ENCODE measurements around the gene SYS1. TPM values are rescaled to one million over a fixed set of nuclear protein-coding genes. Genes with fewer than 3 reads are reported as not detected.

Gene SYS1
- total RNA-seq, 2 donors from 2014 or later = 14.2 to 15.3 TPM

- Histone ChIP-seq H3K9me3 (no peaks in the 10 kb centered on the region), H3K27me3 (no peaks in the 10 kb centered on the region), H3K27ac (peak overlapping the region; percentile 91 to 99 (median 98)), H3K36me3 (replicated peaks in 1 of 2; ENCODE audit: insufficient read depth in 1 of 2, low read depth in 2 of 2) (no peaks in the 10 kb centered on the region), H3K4me1 (peaks cover 97% of the 10 kb centered on the region), H3K4me3 (no peak overlapping the region)
- intact Hi-C loops (cut with DNase I) = no loop called here
- TF ChIP-seq POLR2A (IDR thresholded peaks at IDR 0.05) (peak; percentile 92 to 97 (median 96)), CTCF (IDR thresholded peaks at IDR 0.05) (no peak)
- WGBS, 2 donors = 9 to 13% methylated on average over 8 to 16 of the region's 16 CpGs
- ATAC-seq (peak; percentile 57), DNase-seq (peak; percentile 88 to 95 (median 92))
Observed at GRCh38 chr20:45341939-45342854, 20.8 kb upstream of the SYS1 start.

DNA sequence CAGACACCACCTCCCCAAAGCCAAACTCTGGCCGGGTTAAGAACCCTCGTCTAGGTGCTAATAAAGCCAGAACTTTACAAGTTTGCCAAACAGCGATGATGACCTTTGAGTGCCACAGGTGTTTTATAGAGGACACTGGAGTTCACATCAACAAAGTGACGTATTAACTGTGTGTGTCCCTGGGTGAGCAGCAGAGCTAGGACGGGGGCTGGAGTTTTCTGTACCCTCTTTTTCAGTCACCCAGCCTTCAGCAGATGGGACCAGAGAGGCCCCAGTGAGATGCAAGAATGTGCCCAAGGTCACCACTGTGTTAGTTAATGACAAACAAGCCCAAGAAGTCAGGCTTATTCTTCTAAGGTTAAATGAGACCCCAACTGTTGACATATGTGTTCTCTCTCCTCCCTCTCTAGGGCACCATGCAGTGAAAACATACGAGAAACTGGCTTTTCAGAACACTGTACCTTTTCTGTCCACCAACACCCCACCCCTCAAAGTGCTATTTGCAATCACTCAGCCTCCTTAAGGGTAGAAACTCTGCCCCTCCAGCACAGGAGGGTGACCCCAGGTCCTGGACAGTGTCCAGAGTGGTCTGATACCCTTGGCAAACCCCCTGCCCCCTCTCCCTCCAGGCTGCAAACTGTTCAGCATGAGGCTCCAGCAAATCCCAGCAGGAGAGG is 20.0 kb upstream of the SYS1 start:
- no peak for ATAC-seq

GRCh38 chr20:45343532-45344167 is 19.3 kb upstream of the SYS1 start:
- intact Hi-C loops (cut with DNase I) = no loop called here
- 10 to 22% methylated on average over 6 of the region's 6 CpGs for WGBS, 2 donors
- peak overlapping the region; percentile 91 to 99 (median 98) for H3K27ac ChIP-seq
- peaks cover 85% of the 10 kb centered on the region for H3K4me1 ChIP-seq
- H3K4me3 ChIP-seq = no peak overlapping the region
- H3K27me3 ChIP-seq = no peaks in the 10 kb centered on the region
- peak; percentile 43 for ATAC-seq
- no peak for TF ChIP-seq CTCF (IDR thresholded peaks at IDR 0.05)
- TF ChIP-seq POLR2A (IDR thresholded peaks at IDR 0.05) = no peak
- DNase-seq = peak; percentile 69 to 78 (median 72)
- no peaks in the 10 kb centered on the region for H3K9me3 ChIP-seq
- H3K36me3 ChIP-seq (replicated peaks in 1 of 2; ENCODE audit: insufficient read depth in 1 of 2, low read depth in 2 of 2) = no peaks in the 10 kb centered on the region

More for the DNA sequence above, 20.0 kb upstream of the SYS1 start:
- WGBS, 2 donors = 14 to 19% methylated on average over 6 of the region's 6 CpGs
- Histone ChIP-seq H3K27ac (peak overlapping the region; percentile 91 to 99 (median 98)), H3K4me3 (no peak overlapping the region), H3K4me1 (peaks cover 89% of the 10 kb centered on the region), H3K27me3 (no peaks in the 10 kb centered on the region), H3K36me3 (replicated peaks in 1 of 2; ENCODE audit: insufficient read depth in 1 of 2, low read depth in 2 of 2) (no peaks in the 10 kb centered on the region), H3K9me3 (no peaks in the 10 kb centered on the region)
- intact Hi-C loops (cut with DNase I) = no loop called here
- peak in 2 of 3 donors; percentile 38 to 64 for TF ChIP-seq POLR2A (IDR thresholded peaks at IDR 0.05)
- no peak for TF ChIP-seq CTCF (IDR thresholded peaks at IDR 0.05)
- peak in 3 of 4 donors; percentile 87 to 90 (median 89) for DNase-seq

GRCh38 chr20:45344168-45344860 is 18.6 kb upstream of the SYS1 start:
- no peaks in the 10 kb centered on the region for H3K27me3 ChIP-seq
- 4 to 24% methylated on average over 9 of the region's 9 CpGs for WGBS, 2 donors
- no peaks in the 10 kb centered on the region for H3K9me3 ChIP-seq
- intact Hi-C loops (cut with DNase I) = no loop called here
- no peak for TF ChIP-seq CTCF (IDR thresholded peaks at IDR 0.05)
- TF ChIP-seq POLR2A (IDR thresholded peaks at IDR 0.05) = peak; percentile 72 to 91 (median 88)
- peak; percentile 80 to 91 (median 85) for DNase-seq
- ATAC-seq = peak; percentile 43
- peaks cover 81% of the 10 kb centered on the region for H3K4me1 ChIP-seq
- peak overlapping the region; percentile 91 to 99 (median 98) for H3K27ac ChIP-seq
- H3K4me3 ChIP-seq = no peak overlapping the region
- no peaks in the 10 kb centered on the region for H3K36me3 ChIP-seq (replicated peaks in 1 of 2; ENCODE audit: insufficient read depth in 1 of 2, low read depth in 2 of 2)
